ENCODE results near the gene FBXL14. TPM values are rescaled to one million over a fixed set of nuclear protein-coding genes. Genes with fewer than 3 reads are reported as not detected.
A peak's percentile ranks its signal among the peaks of the same experiment; 100 is the strongest.

Gene FBXL14
- total RNA-seq, 3 donors from 2014 or later = 8.2 to 12.9 (median 8.5) TPM

- Histone ChIP-seq H3K27ac (no peak overlapping the region), H3K36me3 (no peaks in the 10 kb centered on the region)
- intact Hi-C loops (cut with DNase I; ENCODE audit: low total_unique reads) = loop anchor here (10.0 kb wide), 1 partner anchor 455 kb away; no protein-coding TSS in a partner anchor
Observed at GRCh38 chr12:1579651-1580435, 14.5 kb downstream of the FBXL14 start.

GRCh38 chr12:1576410-1577241, 17.8 kb downstream of the FBXL14 start:
- Histone ChIP-seq H3K36me3 (no peaks in the 10 kb centered on the region), H3K4me3 (peak overlapping the region; percentile 24 to 48 (median 26)), H3K9me3 (no peaks in the 10 kb centered on the region), H3K27ac (peak overlapping the region; percentile 72 to 76), H3K27me3 (no peaks in the 10 kb centered on the region), H3K4me1 (no peaks in the 10 kb centered on the region)
- DNase-seq (ENCODE audit: low spot score in 2 of 2) = no peak
- intact Hi-C loops (cut with DNase I; ENCODE audit: low total_unique reads) = loop anchor here (10.0 kb wide), 1 partner anchor 452 kb away; no protein-coding TSS in a partner anchor
- no peak for TF ChIP-seq POLR2A (IDR thresholded peaks at IDR 0.05)
- no peak for TF ChIP-seq POLR2AphosphoS5 (IDR thresholded peaks at IDR 0.05)
- TF ChIP-seq CTCF (IDR thresholded peaks at IDR 0.05) = no peak

More at GRCh38 chr12:1579651-1580435, 14.5 kb downstream of the FBXL14 start:
- Histone ChIP-seq H3K4me3 (no peak overlapping the region), H3K27me3 (no peaks in the 10 kb centered on the region), H3K9me3 (no peaks in the 10 kb centered on the region), H3K4me1 (no peaks in the 10 kb centered on the region)
- TF ChIP-seq CTCF (IDR thresholded peaks at IDR 0.05) = no peak
- TF ChIP-seq POLR2A (IDR thresholded peaks at IDR 0.05) = no peak
- no peak for TF ChIP-seq POLR2AphosphoS5 (IDR thresholded peaks at IDR 0.05)
- DNase-seq (ENCODE audit: low spot score in 2 of 2) = no peak

- Histone ChIP-seq H3K27ac (peak overlapping the region; percentile 72 to 76), H3K27me3 (no peaks in the 10 kb centered on the region), H3K9me3 (no peaks in the 10 kb centered on the region), H3K4me1 (no peaks in the 10 kb centered on the region), H3K4me3 (peak overlapping the region; percentile 24 to 54 (median 26)), H3K36me3 (no peaks in the 10 kb centered on the region)
- intact Hi-C loops (cut with DNase I; ENCODE audit: low total_unique reads) = loop anchor here (10.0 kb wide), 1 partner anchor 451 kb away; no protein-coding TSS in a partner anchor
- peak in 1 of 2 donors; percentile 59 for DNase-seq (ENCODE audit: low spot score in 2 of 2)
- TF ChIP-seq CTCF (IDR thresholded peaks at IDR 0.05) = no peak
- peak in 1 of 3 donors; percentile 10 for TF ChIP-seq POLR2AphosphoS5 (IDR thresholded peaks at IDR 0.05)
- TF ChIP-seq POLR2A (IDR thresholded peaks at IDR 0.05) = no peak
Observed at GRCh38 chr12:1575408-1576401, 18.7 kb downstream of the FBXL14 start.

GRCh38 chr12:1574865-1575259, 19.5 kb downstream of the FBXL14 start:
- Histone ChIP-seq H3K27ac (no peak overlapping the region), H3K27me3 (no peaks in the 10 kb centered on the region), H3K4me1 (no peaks in the 10 kb centered on the region), H3K36me3 (no peaks in the 10 kb centered on the region), H3K4me3 (no peak overlapping the region), H3K9me3 (no peaks in the 10 kb centered on the region)
- no peak for DNase-seq (ENCODE audit: low spot score in 2 of 2)
- TF ChIP-seq POLR2A (IDR thresholded peaks at IDR 0.05) (no peak), POLR2AphosphoS5 (IDR thresholded peaks at IDR 0.05) (no peak), CTCF (IDR thresholded peaks at IDR 0.05) (no peak)
- intact Hi-C loops (cut with DNase I; ENCODE audit: low total_unique reads) = loop anchor here (10.0 kb wide), 1 partner anchor 450 kb away; no protein-coding TSS in a partner anchor

All from breast epithelium (tissue), 4 donors.